ENCODE results near the gene APPBP2.
"Not testable (repeated sequence)": the region's sequence is repeated elsewhere in the genome, so short reads cannot be mapped to it uniquely, and the experiment has no call there.

Gene APPBP2

DNA sequence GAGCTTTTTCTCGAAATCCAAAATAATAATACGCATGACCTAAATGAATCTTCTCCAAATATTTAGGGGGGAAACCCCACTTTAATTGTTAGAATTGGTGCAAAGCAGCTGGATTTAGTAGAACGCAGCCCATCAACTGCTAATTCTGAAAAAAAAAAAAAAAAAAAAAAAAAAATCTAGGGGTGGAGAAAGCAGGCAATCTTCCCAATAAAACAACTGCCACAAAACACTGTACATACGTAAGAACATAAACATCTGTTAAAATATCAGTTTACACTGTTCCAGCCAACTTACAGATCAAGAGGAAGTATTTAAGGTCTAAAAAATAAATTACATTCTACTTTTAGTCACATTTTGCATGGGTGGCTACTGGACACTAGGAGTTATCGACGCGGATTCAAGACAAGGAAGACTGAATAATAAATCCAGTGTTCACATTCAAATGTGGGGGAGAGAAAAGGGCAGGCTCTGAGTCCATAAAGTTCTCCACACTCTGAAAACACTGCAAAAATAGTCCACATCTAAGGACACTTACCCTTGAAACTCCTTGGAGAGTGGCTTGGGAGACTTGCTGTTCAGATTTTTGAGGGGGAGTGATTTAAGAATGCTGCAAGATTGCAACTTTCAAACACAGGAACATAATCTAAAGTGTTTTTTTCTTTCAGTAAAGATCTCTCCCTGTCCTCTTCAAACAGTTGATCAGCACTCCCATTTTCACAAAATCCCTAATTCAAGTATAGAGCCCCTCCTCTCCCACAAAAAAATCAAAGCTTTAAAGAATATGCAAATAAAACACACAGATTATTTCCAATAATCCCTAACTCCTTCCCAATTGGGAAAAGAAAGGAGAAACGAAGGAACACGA is 1.3 kb downstream of the APPBP2 start:
- DNase-seq (ENCODE audit: low read depth): peak; percentile 16

DNA sequence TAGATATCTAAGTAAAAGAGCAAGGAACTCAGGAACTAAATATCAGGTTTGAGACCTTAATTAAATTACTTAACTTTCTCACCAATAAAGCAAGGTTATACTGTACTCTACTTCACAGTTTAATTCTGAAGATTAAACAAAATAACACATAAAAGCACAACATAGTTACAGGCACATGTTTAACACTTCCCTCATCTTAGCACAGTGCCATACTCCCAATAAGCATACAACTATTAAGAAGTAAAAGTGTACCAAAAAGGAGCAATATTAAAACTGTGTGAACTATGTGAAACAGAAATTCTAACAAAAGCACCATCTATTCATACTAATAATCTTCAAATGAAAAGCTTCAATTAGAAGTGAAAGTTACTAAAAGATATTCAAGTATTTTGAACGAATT is 2.2 kb downstream of the APPBP2 start:
- TF ChIP-seq, protein P1, sequence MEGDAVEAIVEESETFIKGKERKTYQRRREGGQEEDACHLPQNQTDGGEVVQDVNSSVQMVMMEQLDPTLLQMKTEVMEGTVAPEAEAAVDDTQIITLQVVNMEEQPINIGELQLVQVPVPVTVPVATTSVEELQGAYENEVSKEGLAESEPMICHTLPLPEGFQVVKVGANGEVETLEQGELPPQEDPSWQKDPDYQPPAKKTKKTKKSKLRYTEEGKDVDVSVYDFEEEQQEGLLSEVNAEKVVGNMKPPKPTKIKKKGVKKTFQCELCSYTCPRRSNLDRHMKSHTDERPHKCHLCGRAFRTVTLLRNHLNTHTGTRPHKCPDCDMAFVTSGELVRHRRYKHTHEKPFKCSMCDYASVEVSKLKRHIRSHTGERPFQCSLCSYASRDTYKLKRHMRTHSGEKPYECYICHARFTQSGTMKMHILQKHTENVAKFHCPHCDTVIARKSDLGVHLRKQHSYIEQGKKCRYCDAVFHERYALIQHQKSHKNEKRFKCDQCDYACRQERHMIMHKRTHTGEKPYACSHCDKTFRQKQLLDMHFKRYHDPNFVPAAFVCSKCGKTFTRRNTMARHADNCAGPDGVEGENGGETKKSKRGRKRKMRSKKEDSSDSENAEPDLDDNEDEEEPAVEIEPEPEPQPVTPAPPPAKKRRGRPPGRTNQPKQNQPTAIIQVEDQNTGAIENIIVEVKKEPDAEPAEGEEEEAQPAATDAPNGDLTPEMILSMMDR (conservative IDR thresholded peaks at IDR 0.05; ENCODE audit: control insufficient read depth, insufficient read depth, low read depth, low read length): no peak
- no peak for DNase-seq (ENCODE audit: low read depth)
- H3K4me3 ChIP-seq (ENCODE audit: control insufficient read depth, low read depth, low read length): peak overlapping the region; percentile 99

More for the DNA sequence above, 1.3 kb downstream of the APPBP2 start:
- peak overlapping the region; percentile 99 for H3K4me3 ChIP-seq (ENCODE audit: control insufficient read depth, low read depth, low read length)
- TF ChIP-seq, protein P1 (conservative IDR thresholded peaks at IDR 0.05; ENCODE audit: control insufficient read depth, insufficient read depth, low read depth, low read length): no peak

DNA sequence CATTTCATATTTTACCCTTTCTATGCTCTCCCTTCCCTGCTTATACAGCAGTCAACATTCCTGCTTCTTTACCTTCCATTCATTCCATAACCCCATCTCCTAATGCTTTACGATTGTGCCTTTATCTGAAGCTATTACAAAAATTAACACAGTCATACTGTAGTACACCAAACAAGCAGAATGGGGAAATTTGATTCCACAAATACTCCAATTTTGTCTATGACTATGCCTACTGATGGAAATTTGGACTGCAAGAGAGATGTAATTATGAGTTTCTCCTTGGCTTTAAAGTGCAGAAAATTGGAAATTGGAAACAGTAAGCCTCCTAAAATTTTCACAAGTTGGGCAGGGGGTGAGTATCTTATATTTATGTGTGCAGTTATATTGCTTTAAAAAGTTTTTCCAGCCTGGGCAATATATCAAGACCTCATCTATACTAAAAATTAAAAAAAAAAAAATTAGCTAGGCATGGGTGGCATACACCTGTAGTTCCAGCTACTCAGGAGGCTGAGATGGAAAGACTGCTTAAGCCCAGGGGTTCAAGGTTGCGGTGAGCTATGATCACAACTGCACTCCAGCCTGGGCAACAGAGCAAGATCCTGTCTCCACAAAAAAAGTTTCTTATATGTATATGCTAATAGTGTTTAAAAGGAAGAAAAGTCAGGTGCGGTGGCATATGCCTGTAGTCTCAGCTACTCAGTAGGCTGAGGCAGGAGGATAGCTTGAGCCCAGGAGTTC is 3.0 kb downstream of the APPBP2 start:
- no peak for DNase-seq (ENCODE audit: low read depth)
- TF ChIP-seq, protein P1 (conservative IDR thresholded peaks at IDR 0.05; ENCODE audit: control insufficient read depth, insufficient read depth, low read depth, low read length): no peak
- H3K4me3 ChIP-seq (ENCODE audit: control insufficient read depth, low read depth, low read length): no peak overlapping the region

DNA sequence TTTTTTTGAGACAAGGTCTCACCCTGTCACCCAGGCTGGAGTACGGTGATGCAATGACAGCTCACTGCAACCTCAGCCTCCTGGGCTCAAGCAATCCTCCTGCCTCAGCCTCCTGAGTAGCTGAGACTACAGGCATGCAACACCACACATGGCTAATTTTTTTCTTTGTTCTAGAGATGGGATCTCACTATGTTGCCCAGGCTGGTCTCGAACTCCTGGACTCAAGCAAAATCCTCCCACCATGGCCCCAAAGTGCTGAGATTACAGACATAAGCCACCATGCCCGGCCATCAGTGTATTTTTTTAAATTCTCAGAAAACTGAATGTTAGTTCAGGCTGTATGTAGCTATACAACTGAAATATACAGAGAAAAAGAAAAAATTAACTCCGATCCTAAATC is 6.2 kb downstream of the APPBP2 start:
- no peak for DNase-seq (ENCODE audit: low read depth)
- H3K4me3 ChIP-seq (ENCODE audit: control insufficient read depth, low read depth, low read length): no peak overlapping the region
- TF ChIP-seq, protein P1 (conservative IDR thresholded peaks at IDR 0.05; ENCODE audit: control insufficient read depth, insufficient read depth, low read depth, low read length): no peak

DNA sequence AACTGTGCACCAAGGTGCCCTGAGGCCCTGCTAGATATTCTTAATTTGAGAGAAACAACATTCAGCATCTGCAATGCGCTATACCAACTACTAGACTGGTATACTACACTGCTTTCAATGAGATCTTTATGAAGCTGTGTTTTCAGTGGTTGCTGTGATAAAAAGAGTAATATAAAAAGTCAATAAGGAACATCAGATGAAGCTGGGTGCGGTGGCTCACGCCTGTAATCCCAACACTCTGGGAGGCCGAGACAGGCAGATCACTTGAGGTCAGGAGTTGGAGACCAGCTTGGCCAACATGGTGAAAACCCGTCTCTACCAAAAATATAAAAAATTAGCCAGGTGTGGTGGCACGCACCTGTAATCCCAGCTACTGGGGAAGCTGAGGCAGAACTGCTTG is 10.4 kb downstream of the APPBP2 start:
- DNase-seq (ENCODE audit: low read depth); H3K4me3 ChIP-seq (ENCODE audit: control insufficient read depth, low read depth, low read length): not testable (repeated sequence)

DNA sequence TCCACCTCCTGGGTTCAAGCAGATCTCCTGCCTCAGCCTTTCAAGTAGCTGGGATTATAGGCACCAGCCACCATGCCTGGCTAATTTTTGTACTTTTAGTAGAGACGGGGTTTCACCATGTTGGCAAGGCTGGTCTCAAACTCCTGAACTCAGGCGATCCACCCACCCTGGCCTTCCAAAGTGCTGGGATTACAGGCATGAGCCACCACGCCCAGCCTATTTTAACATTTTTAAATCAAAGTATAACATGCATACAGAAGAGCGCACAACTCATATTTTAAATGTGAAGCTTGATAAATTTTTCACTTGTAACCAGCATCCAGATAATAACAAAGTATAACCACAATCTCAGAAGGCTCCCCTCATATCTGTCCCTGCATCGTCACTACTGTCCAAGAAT is 10.8 kb downstream of the APPBP2 start:
- not testable (repeated sequence) for DNase-seq (ENCODE audit: low read depth); H3K4me3 ChIP-seq (ENCODE audit: control insufficient read depth, low read depth, low read length)

DNA sequence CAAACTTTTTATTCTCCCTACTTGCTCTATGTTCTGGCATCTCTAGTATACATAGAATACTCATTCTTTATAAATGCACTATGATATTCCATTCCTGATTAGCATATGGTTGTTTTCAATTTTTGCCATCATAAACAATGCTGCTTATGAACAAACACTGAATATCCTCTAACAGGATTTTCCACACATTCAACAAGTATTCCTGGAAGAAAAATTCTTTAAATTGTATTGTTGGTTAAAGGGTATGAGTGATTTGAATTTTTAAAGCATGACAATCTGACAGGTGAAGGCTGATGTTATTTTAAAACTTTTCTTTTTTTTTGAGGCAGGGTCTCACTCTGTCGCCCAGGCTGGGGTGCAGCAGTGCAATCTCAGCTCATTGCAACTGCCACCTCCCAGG is 11.5 kb downstream of the APPBP2 start:
- TF ChIP-seq, protein P1 (conservative IDR thresholded peaks at IDR 0.05; ENCODE audit: control insufficient read depth, insufficient read depth, low read depth, low read length): no peak
- no peak overlapping the region for H3K4me3 ChIP-seq (ENCODE audit: control insufficient read depth, low read depth, low read length)
- no peak for DNase-seq (ENCODE audit: low read depth)
